NB4 (cell line): ENCODE results near the gene DCLRE1C.
A peak's percentile ranks its signal among the peaks of the same experiment; 100 is the strongest.

Experiments used
- DNase-seq: peaks from one replicate; pipeline ENCODE4 v3.0.0; 2010; ENCODE audit warnings: low read depth
- H3K4me3 ChIP-seq: one replicate; pipeline ENCODE4 v1.5.1; 2011; ENCODE audit warnings: mild to moderate bottlenecking, low read depth, low read length, moderate library complexity
- CTCF ChIP-seq: IDR thresholded peaks from one replicate; pipeline ENCODE4 v1.5.1; 2012; ENCODE audit warnings: low read depth, low read length
- MAX ChIP-seq: IDR thresholded peaks from 2 replicates; pipeline ENCODE4 v1.6.1; 2011; ENCODE audit warnings: low read depth, low read length
- MYC ChIP-seq: IDR thresholded peaks from 2 replicates; pipeline ENCODE4 v1.6.1; 2011; ENCODE audit warnings: low read depth, low read length
- POLR2A ChIP-seq: IDR thresholded peaks from 2 replicates; pipeline ENCODE4 v1.6.1; 2011; ENCODE audit warnings: mild to moderate bottlenecking; ENCODE audit not compliant: insufficient read length; ENCODE audit errors: extremely low read depth

The DCLRE1C gene

DNA sequence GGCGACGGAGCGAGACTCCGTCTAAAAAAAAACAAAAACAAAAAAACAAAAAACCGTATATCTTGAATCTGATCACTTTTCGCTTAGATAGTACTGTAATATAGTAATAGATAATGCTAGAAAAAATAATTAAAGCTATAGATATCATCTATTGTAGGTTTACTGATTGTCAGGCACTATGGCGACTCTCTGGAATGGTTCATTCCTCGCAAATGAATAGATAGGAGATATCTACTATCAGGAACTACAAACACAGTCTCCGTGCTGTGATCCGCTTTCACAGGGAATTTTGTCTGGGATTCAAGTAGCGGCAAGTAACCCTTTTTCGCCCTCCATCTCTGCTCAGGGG is 5.0 kb upstream of the DCLRE1C start:
- TF ChIP-seq POLR2A (no peak), MYC (no peak), CTCF (no peak), MAX (no peak)
- peak overlapping the region; percentile 21 for H3K4me3 ChIP-seq
- DNase-seq, result no peak

- no peak for TF ChIP-seq POLR2A
- TF ChIP-seq CTCF, result no peak
- TF ChIP-seq MYC, result no peak
- TF ChIP-seq MAX, result no peak
- DNase-seq, result no peak
- H3K4me3 ChIP-seq, result peak overlapping the region; percentile 95
Observed at GRCh38 chr10:14954934-14955333, 1.0 kb upstream of the DCLRE1C start.

- TF ChIP-seq MYC (peak; percentile 15; the same call in 1 of the 2 replicates), POLR2A (no peak)
- H3K4me3 ChIP-seq, result peak overlapping the region; percentile 95
- DNase-seq, result peak; percentile 82
Observed at GRCh38 chr10:14953424-14954000, 384 bp downstream of the DCLRE1C start.

DNA sequence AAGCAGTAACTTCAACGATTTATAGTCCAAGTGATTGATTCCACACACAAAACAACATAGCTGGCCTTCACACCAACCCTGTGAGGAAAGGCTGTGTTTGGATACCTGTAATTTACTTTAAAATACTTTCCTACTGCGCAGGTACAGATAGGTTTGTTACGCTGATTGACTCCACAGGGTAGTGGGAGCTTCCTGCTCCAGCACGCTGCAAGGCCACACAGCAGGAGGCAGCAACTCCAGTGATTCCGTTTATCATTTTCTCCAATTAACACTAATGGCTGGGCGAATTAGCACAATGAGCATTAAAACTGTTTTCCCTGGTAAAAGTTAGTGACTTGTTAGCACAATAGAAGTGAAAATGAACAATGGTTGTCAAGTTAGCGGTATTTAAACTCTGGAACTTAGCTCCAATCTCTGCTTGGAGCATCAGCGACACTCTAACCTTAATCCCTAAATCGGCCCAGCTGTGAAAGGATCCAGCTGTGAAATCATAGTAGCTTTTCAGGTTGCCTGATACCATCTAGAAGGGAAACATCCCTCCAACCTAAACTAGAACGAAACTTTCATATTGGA is 959 bp downstream of the DCLRE1C start:
- no peak for TF ChIP-seq MAX
- no peak for TF ChIP-seq POLR2A
- no peak for TF ChIP-seq CTCF
- no peak for TF ChIP-seq MYC
- DNase-seq, result peak; percentile 43
- peak overlapping the region; percentile 95 for H3K4me3 ChIP-seq

- peak; percentile 22 for DNase-seq
- no peak for TF ChIP-seq MAX
- TF ChIP-seq CTCF, result no peak
- no peak for TF ChIP-seq MYC
- TF ChIP-seq POLR2A, result no peak
- H3K4me3 ChIP-seq, result no peak overlapping the region
Observed at GRCh38 chr10:14949291-14949690, 4.6 kb downstream of the DCLRE1C start.

DNA sequence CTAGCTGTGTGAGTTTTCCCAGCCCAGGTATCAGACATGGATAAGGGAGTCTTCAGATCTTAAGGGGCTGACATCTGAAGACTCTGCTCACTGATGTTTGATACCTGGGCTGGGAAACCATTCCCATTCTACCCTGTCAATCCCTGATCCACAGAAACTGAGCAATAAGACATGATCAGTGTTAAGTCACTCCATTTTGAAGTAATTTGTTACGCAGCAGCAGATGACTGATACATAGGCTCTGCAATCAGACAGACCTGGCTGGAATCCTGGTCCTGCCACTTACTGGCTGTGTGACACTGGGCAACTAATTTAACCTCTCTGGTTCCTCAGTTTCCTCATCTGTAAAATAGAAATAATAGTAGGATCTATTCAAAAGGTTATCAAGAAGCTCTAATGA is 6.6 kb downstream of the DCLRE1C start:
- no peak for TF ChIP-seq CTCF
- DNase-seq, result no peak
- H3K4me3 ChIP-seq, result no peak overlapping the region
